Liver (tissue), 9 donors: ENCODE results near the gene TTC24. TPM values are rescaled to one million over a fixed set of nuclear protein-coding genes. Genes with fewer than 3 reads are reported as not detected.

ENCODE experiments used
- DNase-seq: peaks from one replicate; pipeline ENCODE4 v3.0.0-alpha.2; 2017; ENCODE audit warnings: low spot score
- H3K27ac ChIP-seq, 2 donors: one replicate each; pipeline ENCODE4 v1.7.0; 2013; ENCODE audit warnings: inconsistent platforms in 2 of 2, low read length in 2 of 2, control low read depth in 1 of 2, low read depth in 1 of 2, mild to moderate bottlenecking in 1 of 2
- H3K27me3 ChIP-seq, 4 donors: one replicate each; pipeline versions ENCODE4 v1.6.1 to v1.7.0; 2013; ENCODE audit warnings: low read length in 3 of 4, inconsistent platforms in 1 of 4, mild to moderate bottlenecking in 1 of 4, moderate library complexity in 1 of 4; ENCODE audit not compliant: control insufficient read depth in 4 of 4, insufficient read depth in 4 of 4
- H3K36me3 ChIP-seq, 4 donors: one replicate each; pipeline versions ENCODE4 v1.6.1 to v1.7.0; 2013; ENCODE audit warnings: low read length in 3 of 4, mild to moderate bottlenecking in 3 of 4, low read depth in 1 of 4, moderate library complexity in 1 of 4; ENCODE audit not compliant: control insufficient read depth in 4 of 4, insufficient read depth in 3 of 4
- H3K4me1 ChIP-seq, 4 donors: one replicate each; pipeline versions ENCODE4 v1.6.1 to v1.7.0; 2013; ENCODE audit warnings: low read length in 3 of 4, mild to moderate bottlenecking in 3 of 4, moderate library complexity in 1 of 4; ENCODE audit not compliant: control insufficient read depth in 4 of 4, insufficient read depth in 4 of 4
- H3K4me3 ChIP-seq, 3 donors: one replicate each; pipeline versions ENCODE4 v1.6.1 to v1.7.0; 2013; ENCODE audit warnings: low read length in 3 of 3, control low read depth in 1 of 3, low read depth in 1 of 3, mild to moderate bottlenecking in 1 of 3
- H3K9ac ChIP-seq, 2 donors: one replicate each; pipeline ENCODE4 v1.7.0; 2013; ENCODE audit warnings: low read length in 2 of 2, mild to moderate bottlenecking in 2 of 2, moderate library complexity in 2 of 2, control low read depth in 1 of 2, low read depth in 1 of 2
- H3K9me3 ChIP-seq, 4 donors: one replicate each; pipeline versions ENCODE4 v1.6.1 to v1.7.0; 2013; ENCODE audit warnings: low read length in 3 of 4; ENCODE audit not compliant: control insufficient read depth in 4 of 4
- ATF3 ChIP-seq: IDR thresholded peaks from 2 replicates; pipeline ENCODE4 v1.6.1; 2016; ENCODE audit warnings: antibody characterized with exemption
- EGR1 ChIP-seq, 2 donors: IDR thresholded peaks; 2 replicates each; pipeline ENCODE4 v1.6.1; 2016 to 2018; ENCODE audit warnings: antibody characterized with exemption in 2 of 2, low read depth in 2 of 2
- FOXA1 ChIP-seq: IDR thresholded peaks from 2 replicates; pipeline ENCODE4 v1.6.1; 2016; ENCODE audit warnings: antibody characterized with exemption
- FOXA2 ChIP-seq: IDR thresholded peaks from 2 replicates; pipeline ENCODE4 v1.6.1; 2016; ENCODE audit warnings: antibody characterized with exemption
- GABPA ChIP-seq, 2 donors: IDR thresholded peaks in 1 of 2; conservative IDR thresholded peaks in 1 of 2; 2 replicates each; pipeline ENCODE4 v1.6.1; 2016; ENCODE audit warnings: antibody characterized with exemption in 2 of 2, mild to moderate bottlenecking in 1 of 2, moderate library complexity in 1 of 2
- HNF4A ChIP-seq, 2 donors: conservative IDR thresholded peaks; 2 replicates each; pipeline ENCODE4 v1.6.1; 2016; ENCODE audit warnings: antibody characterized with exemption in 2 of 2, mild to moderate bottlenecking in 2 of 2
- HNF4G ChIP-seq: IDR thresholded peaks from 2 replicates; pipeline ENCODE4 v1.6.1; 2016; ENCODE audit warnings: antibody characterized with exemption
- JUND ChIP-seq, 2 donors: IDR thresholded peaks; 2 replicates each; pipeline ENCODE4 v1.6.1; 2016; ENCODE audit warnings: antibody characterized with exemption in 2 of 2
- MAX ChIP-seq: IDR thresholded peaks from 2 replicates; pipeline ENCODE4 v1.6.1; 2016; ENCODE audit warnings: antibody characterized with exemption
- NR2F2 ChIP-seq: IDR thresholded peaks from 2 replicates; pipeline ENCODE4 v1.6.1; 2016; ENCODE audit warnings: antibody characterized with exemption
- RAD21 ChIP-seq, 2 donors: IDR thresholded peaks; 2 replicates each; pipeline ENCODE4 v1.6.1; 2016; ENCODE audit warnings: antibody characterized with exemption in 2 of 2, mild to moderate bottlenecking in 2 of 2
- REST ChIP-seq: IDR thresholded peaks from 2 replicates; pipeline ENCODE4 v1.6.1; 2016; ENCODE audit warnings: antibody characterized with exemption, mild to moderate bottlenecking
- RXRA ChIP-seq, 2 donors: IDR thresholded peaks; 2 replicates each; pipeline ENCODE4 v1.6.1; 2017 to 2018; ENCODE audit warnings: antibody characterized with exemption in 2 of 2, mild to moderate bottlenecking in 1 of 2
- SP1 ChIP-seq: IDR thresholded peaks from 2 replicates; pipeline ENCODE4 v1.6.1; 2018; ENCODE audit warnings: antibody characterized with exemption, mild to moderate bottlenecking
- TAF1 ChIP-seq: conservative IDR thresholded peaks from 2 replicates; pipeline ENCODE4 v1.6.1; 2016; ENCODE audit warnings: antibody characterized with exemption, mild to moderate bottlenecking
- YY1 ChIP-seq: IDR thresholded peaks from 2 replicates; pipeline ENCODE4 v1.6.1; 2016; ENCODE audit warnings: antibody characterized with exemption, mild to moderate bottlenecking
- ZBTB33 ChIP-seq: IDR thresholded peaks from 2 replicates; pipeline ENCODE4 v1.6.1; 2016; ENCODE audit warnings: antibody characterized with exemption
- WGBS: extraction: QIAGEN DNeasy Blood & Tissue Kit; methylation state at CpG from one replicate; pipeline ENCODE4 v1.1.7; 2013; 5-methylcytosine and 5-hydroxymethylcytosine counted together
- polyA plus RNA-seq, 2 donors: library from polyadenylated mRNA; stranded (reverse) in 1 of 2; unstranded in 1 of 2; fragments of 200-250 nt in 1 of 2; fragments of >200 nt in 1 of 2; fragmentation: Nextera tagmentation in 1 of 2; extraction: Ambion mirVana in 1 of 2; gene quantifications; one replicate each; pipeline versions ENCODE4 v1.2.1 to v1.2.3, GENCODE V29; 2013 to 2015
- total RNA-seq, 2 donors: library from RNA; depleted of rRNA; stranded (reverse); fragments of >200 nt; gene quantifications; one replicate each; pipeline ENCODE4 v1.2.3, GENCODE V29; 2014
- TF ChIP-seq, protein P1 (sequence below): fragments of 150-350 bp; IDR thresholded peaks from 2 replicates; pipeline ENCODE4 v1.5.1; 2017; ENCODE audit warnings: improper control_type of control experiment, low read depth, low read length; ENCODE audit not compliant: missing input control
- donor health status: healthy.
- donor health status: healthy.
- donor health status: healthy.
- donor health status: healthy.
- donor health status: healthy.

The TTC24 gene
- total and polyA plus RNA-seq, 4 donors = 0.08 to 0.14 (median 0.10) TPM; not detected in 1

GRCh38 chr1:156537027-156537426 lies 42.5 kb upstream of the TTC24 start:
- no peak overlapping the region for H3K27ac ChIP-seq
- 97% methylated on average over 9 of the region's 9 CpGs for WGBS
- H3K36me3 ChIP-seq = peaks cover 0 to 2% (median 0%) of the 10 kb centered on the region in 4 donors
- no peak for TF ChIP-seq REST
- TF ChIP-seq FOXA1 = no peak
- TF ChIP-seq ZBTB33 = no peak
- no peak for TF ChIP-seq EGR1 (IDR thresholded peaks at IDR 0.05; ENCODE audit: low read depth in 2 of 2)
- no peak for TF ChIP-seq RAD21 (IDR thresholded peaks at IDR 0.05)
- TF ChIP-seq, protein P1, sequence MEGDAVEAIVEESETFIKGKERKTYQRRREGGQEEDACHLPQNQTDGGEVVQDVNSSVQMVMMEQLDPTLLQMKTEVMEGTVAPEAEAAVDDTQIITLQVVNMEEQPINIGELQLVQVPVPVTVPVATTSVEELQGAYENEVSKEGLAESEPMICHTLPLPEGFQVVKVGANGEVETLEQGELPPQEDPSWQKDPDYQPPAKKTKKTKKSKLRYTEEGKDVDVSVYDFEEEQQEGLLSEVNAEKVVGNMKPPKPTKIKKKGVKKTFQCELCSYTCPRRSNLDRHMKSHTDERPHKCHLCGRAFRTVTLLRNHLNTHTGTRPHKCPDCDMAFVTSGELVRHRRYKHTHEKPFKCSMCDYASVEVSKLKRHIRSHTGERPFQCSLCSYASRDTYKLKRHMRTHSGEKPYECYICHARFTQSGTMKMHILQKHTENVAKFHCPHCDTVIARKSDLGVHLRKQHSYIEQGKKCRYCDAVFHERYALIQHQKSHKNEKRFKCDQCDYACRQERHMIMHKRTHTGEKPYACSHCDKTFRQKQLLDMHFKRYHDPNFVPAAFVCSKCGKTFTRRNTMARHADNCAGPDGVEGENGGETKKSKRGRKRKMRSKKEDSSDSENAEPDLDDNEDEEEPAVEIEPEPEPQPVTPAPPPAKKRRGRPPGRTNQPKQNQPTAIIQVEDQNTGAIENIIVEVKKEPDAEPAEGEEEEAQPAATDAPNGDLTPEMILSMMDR = no peak
- TF ChIP-seq JUND (IDR thresholded peaks at IDR 0.05) = no peak
- TF ChIP-seq TAF1 = no peak
- no peak for TF ChIP-seq NR2F2
- no peak for TF ChIP-seq HNF4A (conservative IDR thresholded peaks at IDR 0.05)
- no peak for TF ChIP-seq MAX
- no peak for TF ChIP-seq ATF3
- no peak for TF ChIP-seq FOXA2
- no peak for TF ChIP-seq YY1
- TF ChIP-seq SP1 = no peak
- no peak for TF ChIP-seq HNF4G
- no peak for TF ChIP-seq GABPA (IDR thresholded peaks at IDR 0.05 in 1 of 2, conservative IDR thresholded peaks at IDR 0.05 in 1 of 2)
- TF ChIP-seq RXRA (IDR thresholded peaks at IDR 0.05) = no peak
- no peak overlapping the region for H3K9ac ChIP-seq
- H3K4me3 ChIP-seq = no peak overlapping the region
- H3K4me1 ChIP-seq = no peaks in the 10 kb centered on the region
- H3K27me3 ChIP-seq = no peaks in the 10 kb centered on the region
- no peak for DNase-seq
- H3K9me3 ChIP-seq = no peaks in the 10 kb centered on the region
